HepG2 (cell line): ENCODE data around the gene NFRKB. TPM values are rescaled to one million over a fixed set of nuclear protein-coding genes. Genes with fewer than 3 reads are reported as not detected.
"Not testable (repeated sequence)": the region's sequence is repeated elsewhere in the genome, so short reads cannot be mapped to it uniquely, and the experiment has no call there.

Experiments used
- ATAC-seq: fragments of 200-7000 bp; cut with Tn5 transposase; 3 replicates; pipeline ENCODE4 v1.9.1; 2020; ENCODE audit warnings: mild to moderate bottlenecking, moderate library complexity
- BruUV-seq: library from RNA; stranded (reverse); fragments of 400-500 nt; replicated peaks from 2 replicates; lab custom pipeline; 2021; lab: Mats Ljungman, UMichigan
- CTCF ChIA-PET: fragments of 300-600 bp; formaldehyde crosslinking; extraction: SDS; loops from one replicate; lab custom pipeline; 2021; ENCODE audit warnings: low total read pairs, inconsistent platforms, low intra/inter-chr PET ratio; lab: Yijun Ruan, JAX
- POLR2A ChIA-PET: fragments of 350-600 bp; sonication (Branson Sonifier 250); formaldehyde crosslinking; loops from one replicate; lab custom pipeline; 2020; ENCODE audit warnings: antibody characterized with exemption, inconsistent platforms; lab: Yijun Ruan, JAX
- DNase-seq: peaks from one replicate; pipeline ENCODE4 v3.0.0-alpha.2; 2015; ENCODE audit warnings: low spot score
- FAIRE-seq: peaks from 3 replicates; lab custom pipeline; 2011; peaks lifted over from hg19 to GRCh38; lab: Jason Lieb, UNC
- H2AFZ ChIP-seq: one replicate; pipeline ENCODE4 v1.6.1; 2011; ENCODE audit warnings: low read length, inconsistent platforms
- H3K27ac ChIP-seq: fragments of 300-600 bp; 3 replicates; pipeline ENCODE4 v1.8.0; 2011; ENCODE audit warnings: mixed run types, mild to moderate bottlenecking, mixed read lengths, low read length, inconsistent platforms; ENCODE audit not compliant: insufficient read depth; ENCODE audit errors: extremely low read length
- H3K27me3 ChIP-seq, 2 experiments: fragments of 200-600 bp in 1 of 2; 2 replicates in 1 of 2; 3 replicates in 1 of 2; pipeline versions ENCODE4 v1.6.0 to v1.8.0; 2011; ENCODE audit warnings: low read length in 2 of 2, mild to moderate bottlenecking in 2 of 2, moderate library complexity in 2 of 2, inconsistent platforms in 1 of 2; ENCODE audit not compliant: insufficient read depth in 2 of 2, control insufficient read depth in 1 of 2
- H3K36me3 ChIP-seq, 2 experiments: fragments of 200-600 bp in 1 of 2; replicated peaks in 1 of 2; 2 replicates in 1 of 2; 3 replicates in 1 of 2; pipeline versions ENCODE4 v1.5.1 to v1.8.0; 2011; ENCODE audit warnings: low read length in 2 of 2, inconsistent platforms in 1 of 2; ENCODE audit not compliant: insufficient read depth in 2 of 2, control insufficient read depth in 1 of 2
- H3K4me1 ChIP-seq: 2 replicates; pipeline ENCODE4 v1.5.1; 2012; ENCODE audit warnings: low read length, inconsistent platforms; ENCODE audit not compliant: insufficient read depth
- H3K4me2 ChIP-seq: 2 replicates; pipeline ENCODE4 v1.6.0; 2011; ENCODE audit warnings: low read depth, low read length, inconsistent platforms
- H3K4me3 ChIP-seq, 3 experiments: fragments of 200-600 bp in 1 of 3; sonication (generic), shearing (Covaris generic) in 1 of 3; replicated peaks in 1 of 3; 2 replicates each; pipeline ENCODE4 v1.5.1; 2011 to 2016; ENCODE audit warnings: low read length in 3 of 3, inconsistent platforms in 2 of 3, low read depth in 2 of 3, mild to moderate bottlenecking in 2 of 3, control low read depth in 1 of 3, mixed read lengths in 1 of 3; ENCODE audit not compliant: insufficient read depth in 1 of 3
- H3K79me2 ChIP-seq: one replicate; pipeline ENCODE4 v1.6.1; 2011; ENCODE audit warnings: low read length, inconsistent platforms; ENCODE audit not compliant: insufficient read depth
- H3K9ac ChIP-seq: 2 replicates; pipeline ENCODE4 v1.6.0; 2011; ENCODE audit warnings: mild to moderate bottlenecking, low read depth, low read length, inconsistent platforms; ENCODE audit not compliant: insufficient read depth
- H3K9me3 ChIP-seq: 2 replicates; pipeline ENCODE4 v1.5.1; 2012; ENCODE audit warnings: mild to moderate bottlenecking, low read length
- H4K20me1 ChIP-seq: 2 replicates; pipeline ENCODE4 v1.6.0; 2011; ENCODE audit warnings: inconsistent platforms, mild to moderate bottlenecking, low read length, moderate library complexity; ENCODE audit not compliant: insufficient read depth
- EP300 ChIP-seq, 3 experiments: sonication (generic) in 1 of 3; formaldehyde crosslinking in 1 of 3; IDR thresholded peaks; 2 replicates each; pipeline versions ENCODE4 v1.5.1 to v1.6.1; 2011 to 2020; ENCODE audit warnings: low read depth in 2 of 3, low read length in 2 of 3, borderline replicate concordance in 1 of 3, improper control_type of control experiment in 1 of 3, mild to moderate bottlenecking in 1 of 3, missing genetic modification reagents in 1 of 3, moderate library complexity in 1 of 3
- FOSL2 ChIP-seq: sonication (generic); formaldehyde crosslinking; IDR thresholded peaks from 2 replicates; pipeline ENCODE4 v1.4.0; 2020; ENCODE audit warnings: missing genetic modification reagents
- GFI1 ChIP-seq: sonication (generic); formaldehyde crosslinking; IDR thresholded peaks from 2 replicates; pipeline ENCODE4 v1.5.0; 2020; ENCODE audit warnings: missing genetic modification reagents, mild to moderate bottlenecking, borderline replicate concordance
- POLR2AphosphoS5 ChIP-seq: IDR thresholded peaks from 2 replicates; pipeline ENCODE4 v1.6.1; 2012; ENCODE audit warnings: low read depth, low read length
- RBM39 ChIP-seq: fragments of 200-400 bp; formaldehyde crosslinking; IDR thresholded peaks from one replicate; pipeline ENCODE4 v1.6.1; 2018; ENCODE audit warnings: antibody characterized with exemption, mild to moderate bottlenecking, low read depth, low read length; ENCODE audit not compliant: poor library complexity, severe bottlenecking
- ZFP90 ChIP-seq: sonication (generic); formaldehyde crosslinking; IDR thresholded peaks from 2 replicates; pipeline ENCODE4 v1.8.0; 2022; ENCODE audit warnings: missing genetic modification reagents, mild to moderate bottlenecking, inconsistent platforms, borderline replicate concordance
- ZNF205 ChIP-seq: IDR thresholded peaks from 2 replicates; pipeline ENCODE4 v1.6.1; 2018; ENCODE audit warnings: missing biosample characterization, missing genetic modification reagents
- ZNF709 ChIP-seq: sonication (generic); formaldehyde crosslinking; IDR thresholded peaks from 2 replicates; pipeline ENCODE4 v1.5.0; 2020; ENCODE audit warnings: mild to moderate bottlenecking, missing genetic modification reagents
- WGBS: methylation state at CpG from one replicate; pipeline ENCODE4 v1.1.6; 2017; ENCODE audit warnings: low lambda C conversion rate; 5-methylcytosine and 5-hydroxymethylcytosine counted together
- in situ Hi-C: cut with HindIII; loops from 2 replicates; pipeline ENCODE4 v1.10.0; 2017; ENCODE audit warnings: low pct_unique_long_range_greater_than_20kb; ENCODE audit not compliant: extremely low pct_ligation_motif_present
- intact Hi-C: fragments of 100-400 bp; cut with micrococcal nuclease; formaldehyde crosslinking; loops from one replicate; pipeline ENCODE4 v1.10.0; 2022; ENCODE audit not compliant: unreplicated experiment
- polyA plus RNA-seq, 8 experiments: library from polyadenylated mRNA; depleted of rRNA in 3 of 8; stranded (reverse) in 7 of 8; unstranded in 1 of 8; fragments of >200 nt; fragmentation: Illumina TruSeq in 4 of 8; extraction: Trizol in 4 of 8; gene quantifications; 2 replicates each; pipeline versions ENCODE4 v1.2.1 to v1.2.3, GENCODE V29; 2011 to 2016; ENCODE audit warnings: low read depth in 4 of 8, missing spikeins in 1 of 8, mixed read lengths in 1 of 8; ENCODE audit not compliant: insufficient read depth in 1 of 8
- total RNA-seq, 5 experiments: library from RNA; depleted of rRNA; stranded (reverse); fragments of >200 nt; fragmentation: Illumina TruSeq; extraction: Trizol; gene quantifications; 2 replicates each; pipeline ENCODE4 v1.2.3, GENCODE V29; 2016; ENCODE audit warnings: low read depth in 1 of 5
- TF ChIP-seq, protein P1 (sequence below): sonication (generic); formaldehyde crosslinking; IDR thresholded peaks from 2 replicates; pipeline ENCODE4 v1.4.0; 2020; ENCODE audit warnings: missing genetic modification reagents, mild to moderate bottlenecking, borderline replicate concordance
- TF ChIP-seq, protein P2 (sequence below), 2 experiments: sonication (generic) in 1 of 2; formaldehyde crosslinking in 1 of 2; IDR thresholded peaks; 2 replicates each; pipeline versions ENCODE4 v1.5.1 to v1.6.1; 2011 to 2020; ENCODE audit warnings: borderline replicate concordance in 1 of 2, low read depth in 1 of 2, low read length in 1 of 2, mild to moderate bottlenecking in 1 of 2, missing genetic modification reagents in 1 of 2, moderate library complexity in 1 of 2

NFRKB gene
- total and polyA plus RNA-seq, 2 of the 13 experiments (the other 11 are each of a cell fraction or from before 2014, with no cell fraction given) = 22.9 to 23.7 TPM

DNA sequence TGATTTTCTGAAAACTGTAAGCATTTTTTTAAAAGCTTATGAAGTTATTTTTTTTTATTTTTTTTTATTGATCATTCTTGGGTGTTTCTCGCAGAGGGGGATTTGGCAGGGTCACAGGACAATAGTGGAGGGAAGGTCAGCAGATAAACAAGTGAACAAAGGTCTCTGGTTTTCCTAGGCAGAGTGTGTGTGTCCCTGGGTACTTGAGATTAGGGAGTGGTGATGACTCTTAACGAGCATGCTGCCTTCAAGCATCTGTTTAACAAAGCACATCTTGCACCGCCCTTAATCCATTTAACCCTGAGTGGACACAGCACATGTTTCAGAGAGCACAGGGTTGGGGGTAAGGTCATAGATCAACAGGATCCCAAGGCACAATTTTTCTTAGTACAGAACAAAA lies 48.0 kb downstream of the NFRKB start:
- H4K20me1 ChIP-seq, in situ Hi-C loops, H3K27me3 ChIP-seq, H3K9ac ChIP-seq, H3K9me3 ChIP-seq, ATAC-seq, intact Hi-C loops, DNase-seq, H3K79me2 ChIP-seq, FAIRE-seq, H3K4me2 ChIP-seq, H3K27ac ChIP-seq, CTCF ChIA-PET, H2AFZ ChIP-seq, H3K36me3 ChIP-seq, H3K4me3 ChIP-seq, BruUV-seq: not testable (repeated sequence)
- WGBS = 52% methylated on average over 1 of the region's 3 CpGs
- POLR2A ChIA-PET = interaction anchor here (0.9 kb wide), 1 partner anchor 19 kb away, joined by 3 read pairs; no protein-coding TSS in a partner anchor
- peaks cover 48% of the 10 kb centered on the region for H3K4me1 ChIP-seq

DNA sequence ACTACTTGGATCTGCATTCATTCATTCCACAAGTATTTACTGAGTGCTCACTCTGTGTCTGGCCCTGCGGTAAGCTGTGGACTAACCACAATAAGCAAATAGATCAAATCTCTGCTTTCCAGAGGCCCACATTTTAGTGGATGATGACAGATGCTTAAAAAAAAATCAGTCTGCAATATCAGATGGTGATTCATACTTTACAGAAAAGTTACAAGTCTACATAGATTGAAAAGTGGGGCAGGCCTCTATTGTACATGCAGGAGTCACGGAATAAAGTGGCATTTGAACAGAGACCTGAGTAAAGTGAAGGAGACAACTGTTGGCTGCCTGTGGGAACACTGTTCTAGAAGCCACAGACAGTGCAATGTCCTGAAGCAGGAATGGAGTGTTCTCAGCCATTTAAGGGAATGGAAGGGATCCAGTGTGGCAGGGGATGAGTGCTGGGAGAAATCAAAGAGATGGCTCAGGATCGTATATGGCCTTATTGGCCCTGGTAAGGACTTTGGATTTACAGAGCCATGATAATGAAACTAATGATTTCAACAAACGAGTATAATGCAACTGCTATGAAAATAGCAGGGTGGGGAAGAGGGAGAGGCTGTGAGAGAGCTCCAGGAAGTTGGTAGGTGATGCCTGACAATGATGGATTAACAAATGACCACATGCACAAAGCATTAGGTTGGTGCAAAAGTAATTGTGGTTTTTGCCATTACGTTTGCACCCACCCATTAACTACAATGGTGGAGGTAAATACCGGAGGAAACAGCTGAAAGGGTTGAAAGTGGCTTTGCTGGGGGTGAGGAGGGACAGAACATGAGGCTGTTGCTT lies 48.7 kb downstream of the NFRKB start:
- peaks cover 41% of the 10 kb centered on the region for H3K4me1 ChIP-seq
- H3K9me3 ChIP-seq = no peaks in the 10 kb centered on the region
- in situ Hi-C loops = no loop called here
- 68% methylated on average over 6 of the region's 6 CpGs for WGBS
- ATAC-seq (peak; percentile 88), FAIRE-seq (no peak)
- no TSS peak for BruUV-seq
- no peak overlapping the region for H3K4me2 ChIP-seq
- H3K27ac ChIP-seq = peak overlapping the region; percentile 7
- POLR2A ChIA-PET = interaction anchor here (0.9 kb wide), 1 partner anchor 18 kb away, joined by 3 read pairs; no protein-coding TSS in a partner anchor
- H3K79me2 ChIP-seq = peaks cover 7% of the 10 kb centered on the region
- CTCF ChIA-PET = no interaction called here
- no peak overlapping the region for H2AFZ ChIP-seq
- H4K20me1 ChIP-seq = peaks cover 5% of the 10 kb centered on the region; the same call in 1 of the 2 replicates
- intact Hi-C loops = no loop called here
- no peaks in the 10 kb centered on the region; a peak in 1 of 5 replicates for H3K27me3 ChIP-seq
- H3K36me3 ChIP-seq = peaks cover 1 to 12% of the 10 kb centered on the region in 2 experiments; a peak in 1 of 5 replicates
- 0 out of 2 replicates have a peak, but pooled peaks have one; percentile 38 for TF ChIP-seq ZFP90
- TF ChIP-seq, protein P1, sequence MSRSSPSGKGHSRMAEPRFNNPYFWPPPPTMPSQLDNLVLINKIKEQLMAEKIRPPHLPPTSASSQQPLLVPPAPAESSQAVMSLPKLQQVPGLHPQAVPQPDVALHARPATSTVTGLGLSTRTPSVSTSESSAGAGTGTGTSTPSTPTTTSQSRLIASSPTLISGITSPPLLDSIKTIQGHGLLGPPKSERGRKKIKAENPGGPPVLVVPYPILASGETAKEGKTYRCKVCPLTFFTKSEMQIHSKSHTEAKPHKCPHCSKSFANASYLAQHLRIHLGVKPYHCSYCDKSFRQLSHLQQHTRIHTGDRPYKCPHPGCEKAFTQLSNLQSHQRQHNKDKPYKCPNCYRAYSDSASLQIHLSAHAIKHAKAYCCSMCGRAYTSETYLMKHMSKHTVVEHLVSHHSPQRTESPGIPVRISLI (CRISPR knock-in tag) = peak; percentile 38; the same call in 1 of the 2 replicates
- peak; percentile 36; the same call in 1 of the 2 replicates for TF ChIP-seq FOSL2 (CRISPR knock-in tag)
- TF ChIP-seq RBM39 = no peak
- TF ChIP-seq, protein P2, sequence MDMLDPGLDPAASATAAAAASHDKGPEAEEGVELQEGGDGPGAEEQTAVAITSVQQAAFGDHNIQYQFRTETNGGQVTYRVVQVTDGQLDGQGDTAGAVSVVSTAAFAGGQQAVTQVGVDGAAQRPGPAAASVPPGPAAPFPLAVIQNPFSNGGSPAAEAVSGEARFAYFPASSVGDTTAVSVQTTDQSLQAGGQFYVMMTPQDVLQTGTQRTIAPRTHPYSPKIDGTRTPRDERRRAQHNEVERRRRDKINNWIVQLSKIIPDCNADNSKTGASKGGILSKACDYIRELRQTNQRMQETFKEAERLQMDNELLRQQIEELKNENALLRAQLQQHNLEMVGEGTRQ (IDR thresholded peaks at IDR 0.05; ENCODE audit: low read depth, low read length) = no peak
- TF ChIP-seq, protein P2 (CRISPR knock-in tag; IDR thresholded peaks at IDR 0.05; ENCODE audit: borderline replicate concordance) = no peak
- 0 out of 4 replicates have a peak, but pooled peaks of 1 of the 2 experiments have one; percentile 10 for TF ChIP-seq EP300 (IDR thresholded peaks at IDR 0.05; ENCODE audit: low read depth in 2 of 2, low read length in 2 of 2)
- no peak for TF ChIP-seq EP300 (CRISPR knock-in tag; IDR thresholded peaks at IDR 0.05; ENCODE audit: borderline replicate concordance)
- peak; percentile 32; the same call in 1 of the 2 replicates for TF ChIP-seq GFI1 (CRISPR knock-in tag)
- TF ChIP-seq POLR2AphosphoS5 = 0 out of 2 replicates have a peak, but pooled peaks have one; percentile 16
- 0 out of 2 replicates have a peak, but pooled peaks have one; percentile 22 for TF ChIP-seq ZNF709 (CRISPR knock-in tag)
- peak; percentile 96 for TF ChIP-seq ZNF205 (CRISPR knock-in tag)
- TF ChIP-seq, all 625 proteins: peak for 8
- DNase-seq = peak; percentile 83
- Histone ChIP-seq H3K4me3 (no peak overlapping the region), H3K9ac (no peak overlapping the region)
